HL-60/S4 (cell line): Measurements from ENCODE around the gene THEMIS.
"Not testable (repeated sequence)": the region's sequence is repeated elsewhere in the genome, so short reads cannot be mapped to it uniquely, and the experiment has no call there.

Experiments used
- in situ Hi-C: fragments of 300-500 bp; cut with MboI; formaldehyde crosslinking; loops from 2 replicates; pipeline ENCODE4 v1.14.3; 2022; ENCODE audit warnings: low sequenced_read_pairs

THEMIS gene

DNA sequence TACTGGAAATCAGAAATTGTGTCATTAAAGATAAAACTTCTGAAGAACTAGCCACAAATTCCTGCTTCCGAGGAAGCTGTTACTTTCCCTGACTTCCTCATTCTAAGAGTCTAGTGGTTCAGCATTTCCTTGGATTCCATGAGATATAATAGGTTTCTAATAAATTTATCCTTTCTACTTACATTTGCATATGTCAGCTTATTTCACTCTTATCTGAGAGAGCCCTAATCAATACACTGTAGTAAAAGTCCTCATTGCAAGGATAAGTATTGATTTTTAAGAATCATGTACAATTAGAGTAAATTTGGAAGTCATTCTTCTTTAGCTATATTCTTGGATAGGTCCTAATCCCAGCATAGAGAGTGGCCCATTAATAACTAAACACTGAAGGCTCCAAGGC lies 16.9 kb upstream of the THEMIS start:
- in situ Hi-C loops = no loop called here

DNA sequence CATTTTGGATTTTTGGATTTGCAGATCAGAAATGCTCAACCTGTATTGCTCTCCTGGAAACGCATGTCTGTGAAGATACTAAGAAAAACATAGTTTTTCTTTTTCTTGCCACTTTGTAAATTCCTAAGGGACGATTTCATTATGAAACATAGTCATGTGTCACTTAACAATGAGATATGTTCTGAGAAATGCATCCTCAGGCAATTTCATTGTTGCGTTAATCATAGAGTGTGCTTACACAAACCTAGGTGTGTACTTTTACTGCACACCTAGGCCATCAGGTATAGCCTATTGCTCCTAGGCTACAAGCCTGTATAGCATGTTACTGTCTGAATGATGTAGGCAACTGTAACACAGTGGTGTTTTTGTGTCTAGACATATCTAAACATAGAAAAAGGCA lies 13.4 kb upstream of the THEMIS start:
- in situ Hi-C loops = no loop called here

DNA sequence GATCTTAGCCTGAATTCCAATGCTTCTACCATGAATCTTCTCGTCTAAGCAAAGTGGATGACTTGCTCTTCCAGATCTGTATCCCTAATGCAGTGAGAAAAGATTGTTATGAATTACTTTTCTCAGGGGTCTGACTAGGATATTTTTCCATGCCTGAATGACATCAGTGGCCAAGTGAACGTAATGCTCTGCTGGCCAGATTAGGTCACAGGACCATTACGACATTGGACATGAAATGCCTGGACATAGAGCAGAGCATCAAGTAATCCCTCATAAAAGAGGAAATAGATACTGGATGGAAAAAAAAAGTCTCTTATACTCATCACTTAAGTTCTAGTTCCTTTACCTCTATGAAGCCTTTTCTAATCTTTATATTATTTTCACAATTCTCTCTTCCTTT lies 12.1 kb upstream of the THEMIS start:
- in situ Hi-C loops = no loop called here

DNA sequence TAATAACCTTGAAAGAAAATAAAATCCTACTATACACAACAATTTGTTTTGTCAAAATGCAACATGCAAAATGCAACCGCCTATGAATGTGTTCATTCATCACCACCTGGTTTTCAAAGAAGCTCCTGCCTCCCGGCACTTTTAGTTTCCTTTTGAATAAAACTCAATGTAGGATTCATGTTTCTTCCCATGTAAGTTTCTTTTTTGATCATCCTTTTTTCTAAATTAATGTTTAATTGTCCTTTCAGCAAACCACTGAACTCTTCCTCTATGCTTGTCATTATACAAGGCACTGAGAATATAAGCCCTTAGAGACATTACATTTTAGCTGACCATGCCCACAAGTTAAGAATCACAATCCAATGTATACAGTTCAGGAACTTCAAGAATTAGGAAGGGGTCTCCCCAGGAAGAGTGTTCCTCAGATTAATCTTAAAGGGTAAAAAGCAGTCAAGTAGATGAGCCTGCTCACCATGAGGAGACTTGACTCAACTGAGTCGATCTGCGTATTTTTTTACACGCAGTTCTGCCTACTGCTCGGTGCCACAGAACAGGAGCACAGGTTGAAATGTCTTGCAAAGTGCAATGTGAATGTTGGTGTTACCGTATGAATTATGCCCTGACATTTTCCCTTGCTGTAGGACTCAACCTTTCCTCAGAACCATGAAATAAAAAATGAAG lies 7.2 kb upstream of the THEMIS start:
- in situ Hi-C loops = no loop called here

DNA sequence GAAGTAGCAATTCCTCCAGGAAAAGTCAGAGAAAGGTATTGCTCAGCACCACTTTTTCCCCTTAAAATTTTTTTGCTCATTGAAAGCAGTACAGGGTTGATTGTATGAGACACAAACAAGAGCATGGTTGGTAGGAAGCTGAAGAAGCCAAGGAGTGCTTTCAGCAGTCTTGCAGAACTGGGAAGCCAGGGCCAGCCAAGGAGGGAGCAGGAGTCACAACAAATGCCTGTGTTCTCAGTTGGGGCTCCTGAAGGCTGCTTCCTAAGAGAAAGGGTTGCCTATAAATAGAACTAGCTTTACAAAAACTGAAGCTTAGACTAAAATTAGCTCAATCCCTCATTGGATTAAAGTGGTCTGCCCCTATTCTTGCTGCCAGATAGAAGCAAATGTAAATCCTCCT lies 3.3 kb upstream of the THEMIS start:
- in situ Hi-C loops = no loop called here

DNA sequence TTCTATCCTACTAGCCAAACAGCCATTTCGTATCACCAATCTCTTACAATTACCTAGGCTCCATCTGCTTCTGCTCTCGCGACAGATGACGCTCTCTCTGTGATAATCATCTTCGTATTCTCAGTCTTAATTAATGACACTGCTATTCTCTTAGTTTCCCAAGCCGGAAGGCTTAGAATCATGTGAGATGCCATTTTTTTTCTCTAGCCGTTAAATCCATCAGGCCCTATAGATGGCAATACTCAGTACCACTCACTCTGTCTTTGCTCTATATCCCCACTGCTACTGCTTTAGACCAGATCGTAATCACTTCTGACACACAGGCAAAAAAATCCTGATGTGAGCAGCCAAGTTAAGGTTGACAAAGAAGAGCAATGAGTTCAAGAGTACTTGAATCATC lies 2.1 kb upstream of the THEMIS start:
- in situ Hi-C loops = no loop called here

DNA sequence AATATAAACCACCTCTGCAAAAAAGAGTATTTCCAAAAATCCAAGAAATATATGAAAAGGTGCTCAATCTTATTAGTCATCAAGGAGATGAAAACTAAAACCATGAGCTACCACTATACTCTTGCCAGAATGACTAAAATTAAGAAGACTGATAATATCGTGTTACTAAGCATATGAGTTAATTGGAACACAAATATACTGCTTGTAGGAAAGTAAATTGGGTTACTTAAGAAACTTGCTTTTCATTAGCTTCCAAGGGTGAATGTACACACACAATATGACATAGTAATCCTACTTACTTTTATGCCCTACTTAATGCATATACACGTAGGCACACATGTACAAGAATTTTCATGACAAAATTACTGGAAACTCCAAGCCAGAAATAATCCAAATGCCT lies 3.4 kb downstream of the THEMIS start:
- in situ Hi-C loops = no loop called here

DNA sequence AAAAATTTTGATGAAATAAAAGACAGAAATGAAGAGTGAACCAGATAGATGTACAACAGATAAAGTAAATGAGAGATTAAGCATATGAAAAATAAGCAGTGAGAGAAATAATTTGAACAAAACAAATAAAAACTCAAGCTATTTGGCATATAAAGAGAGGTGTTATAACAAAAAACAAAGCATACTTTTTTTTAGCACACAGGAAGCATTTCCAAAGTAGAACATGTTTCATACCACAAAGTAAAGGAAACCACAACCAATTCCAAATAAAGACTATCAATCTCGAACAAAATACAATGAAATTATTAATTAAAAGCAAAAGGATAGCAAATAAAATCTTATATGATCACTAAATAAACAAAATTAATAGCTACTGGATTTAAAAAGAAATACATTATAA lies 6.8 kb downstream of the THEMIS start:
- in situ Hi-C loops = no loop called here

DNA sequence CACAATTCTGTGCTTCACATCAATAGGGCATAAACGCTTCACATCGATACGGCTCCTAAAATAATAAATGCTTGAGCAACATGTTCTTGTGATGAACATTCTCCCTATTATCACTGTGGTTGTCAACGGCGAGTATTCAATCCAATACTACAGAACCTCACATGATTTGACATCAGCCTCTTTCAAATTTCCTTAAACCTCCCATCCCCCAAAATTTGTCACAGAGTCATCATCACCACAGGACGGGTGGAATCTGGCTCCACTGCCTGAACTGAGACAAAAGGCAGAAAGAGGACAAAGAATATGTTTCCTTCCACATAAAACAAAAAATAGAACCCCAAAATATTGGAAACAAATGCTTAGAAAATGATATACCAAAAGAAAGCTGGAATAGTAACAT lies 7.3 kb downstream of the THEMIS start:
- in situ Hi-C loops = no loop called here

DNA sequence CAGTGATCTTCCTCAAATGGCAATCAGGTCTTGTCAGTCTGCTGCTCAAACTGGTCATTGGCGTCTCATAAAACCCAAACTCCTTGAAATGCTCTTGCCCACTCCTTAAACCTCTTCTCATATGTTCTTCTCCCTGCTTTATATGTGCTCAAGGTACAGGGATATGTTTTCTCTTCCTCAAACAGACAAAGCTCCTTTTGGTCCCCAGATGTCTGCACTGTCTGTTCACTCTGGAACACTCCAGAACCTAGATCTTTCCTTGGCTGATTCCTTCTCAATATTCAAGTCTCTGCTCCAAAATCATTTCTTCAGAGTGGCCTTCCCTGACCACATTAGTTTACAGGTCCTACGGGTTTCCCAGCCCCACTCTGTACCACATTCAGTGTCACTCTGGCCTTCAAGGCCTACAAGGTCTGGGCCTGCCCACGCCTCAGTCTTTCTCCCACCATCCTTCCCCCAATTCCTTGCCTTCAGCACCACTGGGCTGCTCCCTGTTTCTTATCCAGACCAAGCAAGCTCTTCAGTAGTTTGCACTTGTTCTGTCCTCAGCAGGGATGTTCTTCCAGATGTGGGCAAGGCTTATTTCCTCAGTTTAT lies 9.0 kb downstream of the THEMIS start:
- in situ Hi-C loops = no loop called here

DNA sequence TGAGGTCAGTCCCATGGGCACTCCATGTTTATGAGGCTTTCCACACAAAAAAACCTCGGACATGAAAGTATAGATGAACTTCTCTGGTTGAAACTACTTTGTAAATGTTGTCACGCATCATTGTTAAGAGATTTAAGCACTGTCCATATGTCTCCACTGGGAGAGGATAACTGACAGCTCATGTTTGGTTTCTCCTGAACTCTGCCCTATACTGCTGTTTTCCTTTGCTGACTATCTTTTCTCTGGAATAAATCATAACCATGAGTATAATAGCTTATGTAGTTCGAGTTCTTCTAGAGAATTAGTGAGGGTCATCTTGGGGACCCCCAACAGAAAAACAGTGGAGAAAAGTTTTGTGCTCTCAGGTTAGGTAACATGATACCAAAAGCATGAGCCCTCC lies 14.3 kb downstream of the THEMIS start:
- in situ Hi-C loops = no loop called here

DNA sequence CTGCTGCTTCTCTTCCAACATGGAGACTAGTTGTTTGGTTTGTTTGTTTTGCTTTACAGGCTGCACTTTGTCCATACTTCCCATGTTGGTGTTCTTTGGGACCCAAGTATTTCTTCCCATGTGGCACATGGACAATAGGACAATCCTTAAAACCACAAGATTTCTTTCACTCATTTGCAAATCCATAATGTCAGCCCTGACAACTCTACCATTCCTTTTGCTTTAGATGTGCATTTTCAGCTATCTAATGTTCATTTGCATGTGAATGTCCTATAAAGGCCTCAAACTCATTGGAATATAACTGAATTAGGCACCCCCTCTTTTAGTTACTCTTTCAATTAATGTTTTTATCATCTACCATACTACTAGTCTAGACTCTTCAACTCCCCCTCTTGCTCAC lies 16.7 kb downstream of the THEMIS start:
- in situ Hi-C loops = no loop called here

DNA sequence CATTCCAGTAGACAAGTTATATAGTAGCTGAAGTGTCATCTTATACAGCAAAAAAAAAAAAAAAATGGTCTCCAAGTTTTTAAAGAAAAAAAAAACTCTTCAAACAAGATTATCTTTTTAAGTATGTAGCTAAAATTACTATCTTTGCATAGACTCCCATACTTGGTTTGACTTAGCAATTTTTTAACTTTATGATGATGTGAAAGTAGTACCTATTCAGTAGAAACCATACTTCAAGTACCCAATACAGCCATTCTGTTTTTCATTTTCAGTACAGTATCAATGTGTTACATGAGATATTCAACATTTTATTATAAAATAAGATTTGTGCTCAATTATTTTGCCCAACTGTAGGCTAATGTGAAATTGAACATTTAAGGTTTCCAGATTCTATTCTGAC lies 18.9 kb downstream of the THEMIS start:
- in situ Hi-C loops = not testable (repeated sequence)

DNA sequence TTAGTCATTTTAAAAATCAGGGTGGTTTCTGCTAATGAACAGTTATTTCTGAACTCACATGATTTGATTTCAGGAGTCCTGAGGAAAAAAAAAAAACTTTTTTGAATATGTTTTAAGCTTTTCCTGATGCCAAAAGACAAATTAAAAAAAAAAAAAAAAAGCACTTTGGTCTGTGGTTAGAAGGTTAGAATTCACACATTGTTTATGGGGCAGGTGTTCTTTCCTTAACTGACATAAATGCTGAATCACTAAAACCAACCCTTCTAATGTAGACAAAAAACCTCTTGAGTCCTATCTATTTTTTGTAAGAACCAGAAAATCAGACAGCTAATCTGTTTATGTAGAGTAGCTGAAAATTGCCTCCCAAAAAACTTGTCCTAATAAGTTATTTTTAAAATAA lies 20.4 kb downstream of the THEMIS start:
- in situ Hi-C loops = no loop called here

DNA sequence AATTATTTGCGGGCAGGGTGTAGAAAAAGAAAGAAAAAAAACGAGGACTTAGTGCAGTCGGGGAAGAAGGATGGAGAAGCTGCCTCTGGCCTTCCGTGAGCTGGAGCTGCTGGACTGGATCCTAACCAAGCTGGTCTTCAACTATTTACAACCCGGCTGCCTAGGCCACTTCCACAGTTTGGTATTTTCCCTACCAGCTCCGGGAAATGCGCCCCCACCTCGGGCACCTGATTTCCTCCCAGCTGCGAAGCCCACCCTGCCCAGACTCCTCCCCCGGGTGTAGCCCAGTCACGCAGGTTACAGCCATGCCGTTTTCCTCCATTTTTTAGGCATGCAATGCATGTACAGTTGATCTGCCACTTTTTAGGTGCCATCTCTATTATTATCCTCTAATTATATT lies 21.2 kb downstream of the THEMIS start:
- in situ Hi-C loops = no loop called here

DNA sequence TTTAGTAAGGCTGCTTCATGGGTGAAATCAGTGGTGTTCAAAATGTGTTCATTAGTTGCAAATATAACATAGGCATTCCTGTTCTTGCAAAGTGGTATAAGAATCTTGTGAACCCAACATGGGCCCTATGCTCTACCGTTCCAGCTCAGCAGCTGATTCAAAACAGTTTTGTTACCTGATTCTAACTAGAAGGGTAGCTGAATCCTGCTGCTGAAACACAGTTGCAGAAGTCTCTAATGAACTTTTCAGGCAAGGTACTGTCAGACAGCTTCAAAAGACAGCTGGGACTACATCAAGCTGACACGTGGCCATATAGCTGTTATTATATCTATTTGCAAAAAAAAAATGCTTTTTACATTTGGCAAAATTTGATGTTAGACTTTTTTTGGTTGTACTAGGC lies 22.7 kb downstream of the THEMIS start:
- in situ Hi-C loops = no loop called here

DNA sequence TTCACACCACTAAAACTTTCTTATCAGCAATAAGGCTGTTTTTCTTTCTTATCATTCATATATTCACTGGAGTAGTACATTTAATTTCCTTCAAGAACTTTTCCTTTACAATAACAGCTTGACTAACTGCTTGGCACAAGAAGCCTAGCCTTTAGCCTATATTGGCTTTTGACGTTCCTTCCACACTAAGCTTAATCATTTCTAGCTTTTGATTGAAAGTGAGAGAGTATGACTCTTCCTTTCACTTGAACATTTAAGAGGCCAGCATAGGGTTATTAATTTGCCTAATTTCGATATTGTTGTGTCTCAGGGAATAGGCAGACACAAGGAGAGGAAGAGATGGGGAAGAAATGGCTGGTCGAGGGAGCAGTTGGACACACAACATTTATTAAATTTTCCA lies 23.6 kb downstream of the THEMIS start:
- in situ Hi-C loops = no loop called here

DNA sequence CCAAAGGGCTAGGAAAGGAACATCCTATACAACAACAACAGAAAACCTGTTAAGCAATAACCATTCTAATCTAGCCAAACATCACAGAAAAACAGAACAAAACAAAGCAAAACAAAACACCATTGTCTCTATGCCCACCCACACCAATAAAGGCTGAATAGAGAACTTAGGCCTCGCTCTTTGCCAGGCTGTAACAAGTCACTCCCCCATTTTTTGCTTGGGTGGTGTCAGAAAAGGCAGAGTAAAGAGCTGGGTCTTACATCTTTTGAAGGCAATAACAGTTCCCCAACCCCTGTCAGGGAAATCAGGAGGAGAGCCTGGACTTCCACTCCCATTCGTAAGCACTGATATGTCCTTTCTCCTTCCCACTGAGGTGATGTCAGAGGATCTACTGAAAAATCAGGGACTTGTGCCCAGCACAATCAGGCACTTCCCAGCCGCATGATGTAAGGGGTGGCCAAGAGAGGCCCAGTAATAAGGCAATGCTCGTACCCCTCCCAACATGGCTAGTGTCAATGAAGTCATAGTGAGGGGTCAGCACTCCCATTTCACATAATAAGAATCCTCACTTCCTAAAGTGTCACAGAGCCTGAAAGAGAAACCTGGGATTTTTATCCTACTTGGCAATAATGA lies 31.0 kb downstream of the THEMIS start:
- in situ Hi-C loops = no loop called here

DNA sequence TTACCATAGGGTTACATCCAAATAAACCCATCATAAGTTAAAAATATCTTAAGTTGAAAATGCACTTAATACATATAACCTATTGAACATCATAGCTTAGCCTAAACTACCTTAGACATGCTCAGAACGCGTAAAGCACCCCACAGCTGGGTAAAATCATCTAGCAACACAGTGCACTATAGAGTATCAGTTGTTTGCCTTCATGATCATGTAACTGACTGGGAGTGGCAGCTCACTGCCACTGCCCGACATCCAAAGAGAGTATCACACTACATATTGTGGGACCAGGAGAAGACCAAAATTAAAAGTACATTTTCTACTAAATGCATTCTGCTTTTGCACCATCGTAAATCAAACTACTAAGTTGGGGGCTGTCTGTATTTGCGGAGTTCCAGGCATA lies 31.7 kb downstream of the THEMIS start:
- in situ Hi-C loops = no loop called here

DNA sequence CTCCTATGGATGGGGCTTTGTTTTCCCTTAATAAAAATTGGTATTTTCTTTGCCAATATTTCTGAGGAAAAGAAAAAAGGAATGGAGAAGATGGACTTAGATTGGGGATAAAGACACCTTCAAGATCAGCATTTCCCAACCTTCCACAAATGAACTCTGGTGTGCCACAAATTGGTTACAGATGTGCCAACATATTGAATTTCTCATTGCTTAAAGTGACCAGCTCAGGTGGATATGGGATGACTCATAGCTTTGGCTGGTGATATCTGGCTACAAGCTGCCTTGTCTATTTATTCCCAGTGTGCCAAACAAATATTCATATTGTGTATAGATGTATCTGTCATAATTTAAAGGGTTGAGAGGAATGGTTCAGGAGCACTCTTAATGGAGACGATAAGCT lies 32.5 kb downstream of the THEMIS start:
- in situ Hi-C loops = no loop called here

DNA sequence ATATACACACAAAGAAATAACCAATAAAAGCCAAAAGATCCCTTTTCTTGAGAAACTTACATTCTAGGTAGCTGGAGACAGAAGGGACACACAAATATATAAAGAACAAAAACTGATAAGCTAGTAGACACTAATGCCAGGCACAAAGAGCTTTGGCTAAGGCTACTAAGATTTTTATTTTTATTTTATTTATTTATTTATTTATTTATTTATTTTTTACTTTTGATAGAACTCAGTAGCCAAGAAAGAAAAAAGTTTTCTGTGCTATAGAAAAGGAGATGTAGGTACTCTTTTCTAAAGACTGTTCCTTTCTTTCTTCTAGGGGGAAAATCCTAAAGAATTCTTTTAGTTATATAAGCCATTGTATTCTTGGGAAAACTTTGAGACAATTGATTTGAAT lies 34.1 kb downstream of the THEMIS start:
- in situ Hi-C loops = no loop called here

DNA sequence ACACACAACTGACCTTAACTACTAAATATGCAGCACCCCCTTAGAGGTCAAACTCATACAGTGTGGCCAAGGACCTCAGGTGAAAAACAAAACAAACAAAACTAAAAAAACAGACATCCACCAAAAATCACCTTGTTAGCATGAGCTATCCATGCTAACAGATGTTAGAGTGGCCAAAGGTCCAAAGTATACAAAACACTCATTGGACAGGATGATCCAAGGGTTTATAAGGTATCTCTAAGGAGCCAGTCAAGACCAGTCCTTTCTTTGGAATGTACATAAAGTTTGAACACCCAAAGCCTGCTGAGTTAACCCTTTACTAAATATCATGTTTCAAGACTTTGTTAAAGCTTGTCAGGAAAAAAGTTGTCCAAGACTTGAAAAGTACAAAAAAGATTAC lies 35.8 kb downstream of the THEMIS start:
- in situ Hi-C loops = no loop called here

DNA sequence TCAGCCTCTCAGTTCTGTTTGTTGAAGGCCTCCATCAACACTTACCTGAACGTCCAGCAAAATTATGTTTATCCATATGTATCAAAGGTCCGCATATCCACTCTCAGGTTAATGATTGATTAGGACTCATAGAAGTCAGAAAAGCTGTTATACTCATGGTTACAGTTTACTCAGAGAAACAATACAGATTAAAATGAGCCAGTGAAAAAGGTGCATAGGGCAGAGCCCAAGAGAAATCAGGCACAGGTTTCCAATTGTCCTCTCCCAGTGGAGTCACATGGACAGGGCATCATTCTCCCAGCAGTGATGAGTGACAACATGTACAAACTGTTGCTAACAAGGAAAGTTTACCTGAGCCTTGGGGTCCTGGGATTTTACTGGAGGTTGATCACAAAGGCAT lies 36.2 kb downstream of the THEMIS start:
- in situ Hi-C loops = no loop called here
